Measurements from ENCODE around the gene PRKCI.

DNA sequence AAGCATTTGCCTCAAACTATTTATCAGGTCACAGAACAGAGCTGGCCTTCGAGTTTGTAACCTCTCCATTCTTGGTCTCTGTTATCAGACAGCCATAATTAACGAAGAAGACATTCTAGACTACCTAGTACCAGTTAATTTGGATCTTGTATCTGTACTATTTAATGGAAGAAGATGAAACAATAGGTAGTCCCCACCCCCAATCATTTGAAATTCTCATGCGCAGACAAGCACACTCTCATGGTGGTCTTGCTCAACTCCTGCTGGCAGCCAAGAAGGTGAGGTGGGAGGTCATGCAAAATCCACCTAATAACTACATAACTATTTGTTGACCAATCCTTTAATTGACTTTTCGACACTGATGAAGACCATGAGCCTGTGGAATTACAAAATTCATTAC is 132.5 kb downstream of the PRKCI start:
- TF ChIP-seq, protein P1, sequence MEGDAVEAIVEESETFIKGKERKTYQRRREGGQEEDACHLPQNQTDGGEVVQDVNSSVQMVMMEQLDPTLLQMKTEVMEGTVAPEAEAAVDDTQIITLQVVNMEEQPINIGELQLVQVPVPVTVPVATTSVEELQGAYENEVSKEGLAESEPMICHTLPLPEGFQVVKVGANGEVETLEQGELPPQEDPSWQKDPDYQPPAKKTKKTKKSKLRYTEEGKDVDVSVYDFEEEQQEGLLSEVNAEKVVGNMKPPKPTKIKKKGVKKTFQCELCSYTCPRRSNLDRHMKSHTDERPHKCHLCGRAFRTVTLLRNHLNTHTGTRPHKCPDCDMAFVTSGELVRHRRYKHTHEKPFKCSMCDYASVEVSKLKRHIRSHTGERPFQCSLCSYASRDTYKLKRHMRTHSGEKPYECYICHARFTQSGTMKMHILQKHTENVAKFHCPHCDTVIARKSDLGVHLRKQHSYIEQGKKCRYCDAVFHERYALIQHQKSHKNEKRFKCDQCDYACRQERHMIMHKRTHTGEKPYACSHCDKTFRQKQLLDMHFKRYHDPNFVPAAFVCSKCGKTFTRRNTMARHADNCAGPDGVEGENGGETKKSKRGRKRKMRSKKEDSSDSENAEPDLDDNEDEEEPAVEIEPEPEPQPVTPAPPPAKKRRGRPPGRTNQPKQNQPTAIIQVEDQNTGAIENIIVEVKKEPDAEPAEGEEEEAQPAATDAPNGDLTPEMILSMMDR (IDR thresholded peaks at IDR 0.05; ENCODE audit: low read depth, low read length, poor library complexity, severe bottlenecking): no peak
- TF ChIP-seq EZH2phosphoT487 (IDR thresholded peaks at IDR 0.05; ENCODE audit: borderline replicate concordance, low read length): no peak
